H1 (cell line): Measurements from ENCODE around the gene KRT222. TPM values are rescaled to one million over a fixed set of nuclear protein-coding genes. Genes with fewer than 3 reads are reported as not detected.

Source experiments
- CTCF ChIA-PET: fragments of 300-600 bp; sonication (Branson Sonifier 250); formaldehyde crosslinking; loops from one replicate; lab custom pipeline; 2021; ENCODE audit not compliant: partially characterized antibody; lab: Charles Lee
- POLR2A ChIA-PET: fragments of 300-600 bp; sonication (Branson Sonifier 250); formaldehyde crosslinking; loops from one replicate; lab custom pipeline; 2021; ENCODE audit warnings: inconsistent platforms; ENCODE audit not compliant: partially characterized antibody; lab: Charles Lee
- DNase-seq, 2 experiments: peaks; one replicate each; pipeline versions ENCODE4 v3.0.0 to v3.0.0-alpha.2; 2010 to 2022; ENCODE audit warnings: low spot score in 2 of 2, low read depth in 1 of 2, mixed read lengths in 1 of 2
- FAIRE-seq: peaks from 2 replicates; lab custom pipeline; 2011; peaks lifted over from hg19 to GRCh38; lab: Jason Lieb, UNC
- H2AFZ ChIP-seq: 2 replicates; pipeline ENCODE4 v1.8.1; 2012; ENCODE audit warnings: low read length, inconsistent platforms
- H2AK5ac ChIP-seq: 2 replicates; pipeline ENCODE4 v1.6.1; 2013; ENCODE audit warnings: low read depth, low read length
- H2BK120ac ChIP-seq: replicated peaks from 2 replicates; pipeline ENCODE3; 2013; ENCODE audit warnings: low read depth, low read length, inconsistent platforms
- H2BK12ac ChIP-seq: 2 replicates; pipeline ENCODE4 v1.6.1; 2013; ENCODE audit warnings: low read depth, low read length
- H2BK15ac ChIP-seq: 2 replicates; pipeline ENCODE4 v1.6.1; 2013; ENCODE audit warnings: low read length
- H2BK20ac ChIP-seq: 2 replicates; pipeline ENCODE4 v1.6.1; 2013; ENCODE audit warnings: low read length
- H2BK5ac ChIP-seq: 2 replicates; pipeline ENCODE4 v1.6.1; 2013; ENCODE audit warnings: low read depth, low read length
- H3K14ac ChIP-seq: 2 replicates; pipeline ENCODE4 v1.6.1; 2013; ENCODE audit warnings: inconsistent platforms; ENCODE audit not compliant: insufficient read length
- H3K18ac ChIP-seq: 2 replicates; pipeline ENCODE4 v1.6.1; 2013; ENCODE audit warnings: low read length; ENCODE audit errors: extremely low read depth
- H3K23ac ChIP-seq: 2 replicates; pipeline ENCODE4 v1.6.1; 2013; ENCODE audit warnings: inconsistent platforms; ENCODE audit not compliant: insufficient read length
- H3K23me2 ChIP-seq: 2 replicates; pipeline ENCODE4 v1.6.1; 2013; ENCODE audit warnings: low read depth, low read length
- H3K27ac ChIP-seq: 2 replicates; pipeline ENCODE4 v1.6.1; 2011; ENCODE audit warnings: low read depth, low read length, inconsistent platforms
- H3K27me3 ChIP-seq, 4 experiments: replicated peaks in 1 of 4; 1 replicate in 1 of 4; 2 replicates in 3 of 4; pipeline versions ENCODE4 v1.6.1 to v1.8.1; 2011 to 2013; ENCODE audit warnings: low read length in 3 of 4, mild to moderate bottlenecking in 3 of 4, inconsistent platforms in 2 of 4, mixed read lengths in 2 of 4, moderate library complexity in 1 of 4; ENCODE audit not compliant: control insufficient read depth in 3 of 4, insufficient read depth in 3 of 4; ENCODE audit errors: extremely low read depth in 1 of 4
- H3K36me3 ChIP-seq, 4 experiments: 2 replicates each; pipeline versions ENCODE4 v1.6.1 to v1.8.1; 2011 to 2013; ENCODE audit warnings: mild to moderate bottlenecking in 4 of 4, low read length in 3 of 4, moderate library complexity in 2 of 4, control low read depth in 1 of 4, inconsistent platforms in 1 of 4; ENCODE audit not compliant: insufficient read depth in 4 of 4, control insufficient read depth in 2 of 4
- H3K4ac ChIP-seq: replicated peaks from 2 replicates; pipeline ENCODE3; 2013; ENCODE audit warnings: low read length, low read depth, mixed read lengths, inconsistent platforms; ENCODE audit not compliant: insufficient read length
- H3K4me1 ChIP-seq, 4 experiments: replicated peaks in 1 of 4; 1 replicate in 1 of 4; 2 replicates in 3 of 4; pipeline versions ENCODE4 v1.6.1 to v1.8.1; 2011 to 2013; ENCODE audit warnings: low read length in 3 of 4, inconsistent platforms in 2 of 4, mixed read lengths in 1 of 4; ENCODE audit not compliant: insufficient read depth in 4 of 4, control insufficient read depth in 3 of 4
- H3K4me2 ChIP-seq, 2 experiments: 2 replicates each; pipeline versions ENCODE4 v1.6.1 to v1.8.1; 2011 to 2013; ENCODE audit warnings: low read depth in 2 of 2, low read length in 2 of 2, control low read depth in 1 of 2, inconsistent platforms in 1 of 2, mild to moderate bottlenecking in 1 of 2; ENCODE audit not compliant: insufficient read depth in 1 of 2
- H3K4me3 ChIP-seq, 4 experiments: fragments of 200-600, 300-600 bp in 1 of 4; sonication (generic), shearing (Covaris generic), sonication (Bioruptor Twin) in 1 of 4; 2 replicates each; pipeline versions ENCODE4 v1.5.1 to v1.8.1; 2011 to 2016; ENCODE audit warnings: low read length in 4 of 4, low read depth in 3 of 4, control low read depth in 2 of 4, inconsistent platforms in 2 of 4, mild to moderate bottlenecking in 2 of 4, mixed read lengths in 1 of 4, moderate library complexity in 1 of 4; ENCODE audit not compliant: insufficient read depth in 2 of 4; ENCODE audit errors: extremely low read depth in 1 of 4
- H3K56ac ChIP-seq: replicated peaks from 2 replicates; pipeline ENCODE3; 2013; ENCODE audit warnings: low read depth, mild to moderate bottlenecking, mixed read lengths, low read length, inconsistent platforms; ENCODE audit not compliant: insufficient read length
- H3K79me1 ChIP-seq: 2 replicates; pipeline ENCODE4 v1.6.1; 2013; ENCODE audit warnings: low read depth, low read length, control low read depth
- H3K79me2 ChIP-seq, 2 experiments: 2 replicates each; pipeline versions ENCODE4 v1.6.1 to v1.8.1; 2012 to 2013; ENCODE audit warnings: low read length in 2 of 2, mild to moderate bottlenecking in 2 of 2, inconsistent platforms in 1 of 2; ENCODE audit not compliant: insufficient read depth in 2 of 2, control insufficient read depth in 1 of 2
- H3K9ac ChIP-seq, 4 experiments: replicated peaks in 1 of 4; 1 replicate in 1 of 4; 2 replicates in 3 of 4; pipeline versions ENCODE4 v1.6.1 to v1.8.1; 2011 to 2013; ENCODE audit warnings: low read depth in 3 of 4, low read length in 3 of 4, control low read depth in 2 of 4, mild to moderate bottlenecking in 2 of 4, moderate library complexity in 2 of 4, inconsistent platforms in 1 of 4; ENCODE audit errors: extremely low read depth in 1 of 4
- H3K9me3 ChIP-seq, 2 experiments: 2 replicates each; pipeline versions ENCODE4 v1.6.1 to v1.8.1; 2012 to 2013; ENCODE audit warnings: mild to moderate bottlenecking in 2 of 2, moderate library complexity in 2 of 2, control low read depth in 1 of 2, inconsistent platforms in 1 of 2, low read depth in 1 of 2, low read length in 1 of 2, mixed read lengths in 1 of 2; ENCODE audit not compliant: insufficient read depth in 2 of 2
- H4K20me1 ChIP-seq, 2 experiments: replicated peaks in 1 of 2; 2 replicates each; pipeline versions ENCODE3 to v1.8.1; 2011 to 2013; ENCODE audit warnings: inconsistent platforms in 2 of 2, low read length in 2 of 2, mild to moderate bottlenecking in 1 of 2; ENCODE audit not compliant: insufficient read depth in 2 of 2, control insufficient read depth in 1 of 2
- H4K5ac ChIP-seq: 2 replicates; pipeline ENCODE4 v1.6.1; 2013; ENCODE audit warnings: low read length, low read depth, mixed read lengths, inconsistent platforms; ENCODE audit not compliant: insufficient read length
- H4K8ac ChIP-seq: 2 replicates; pipeline ENCODE4 v1.8.0; 2013; ENCODE audit warnings: mild to moderate bottlenecking, moderate library complexity, low read length, inconsistent platforms; ENCODE audit not compliant: insufficient read depth; ENCODE audit errors: extremely low read depth
- H4K91ac ChIP-seq: replicated peaks from 2 replicates; pipeline ENCODE3; 2013; ENCODE audit warnings: low read length, mixed read lengths, inconsistent platforms; ENCODE audit not compliant: insufficient read length
- CREB1 ChIP-seq: IDR thresholded peaks from 2 replicates; pipeline ENCODE4 v1.6.1; 2012; ENCODE audit warnings: inconsistent platforms
- CTBP2 ChIP-seq: IDR thresholded peaks from 2 replicates; pipeline ENCODE4 v1.7.0; 2011; ENCODE audit warnings: borderline replicate concordance, mild to moderate bottlenecking, moderate library complexity, mixed read lengths, low read length; ENCODE audit not compliant: insufficient read depth, insufficient read length
- JUND ChIP-seq: IDR thresholded peaks from 2 replicates; pipeline ENCODE4 v1.6.1; 2011; ENCODE audit warnings: mild to moderate bottlenecking, improper control_type of control experiment, low read length
- MAFK ChIP-seq: IDR thresholded peaks from 2 replicates; pipeline ENCODE4 v1.6.1; 2012; ENCODE audit warnings: low read depth, mild to moderate bottlenecking, improper control_type of control experiment, low read length
- PHF8 ChIP-seq: fragments of 200-600 bp; sonication (generic); conservative IDR thresholded peaks from 2 replicates; pipeline ENCODE4 v1.7.1; 2012; ENCODE audit warnings: low read depth, mild to moderate bottlenecking, inconsistent platforms, low read length, moderate library complexity
- RAD21 ChIP-seq, 2 experiments: IDR thresholded peaks in 1 of 2; conservative IDR thresholded peaks in 1 of 2; 2 replicates each; pipeline ENCODE4 v1.6.1; 2011; ENCODE audit warnings: low read depth in 2 of 2, low read length in 2 of 2, improper control_type of control experiment in 1 of 2, inconsistent platforms in 1 of 2, mild to moderate bottlenecking in 1 of 2, moderate library complexity in 1 of 2
- RBBP5 ChIP-seq: IDR thresholded peaks from 2 replicates; pipeline ENCODE4 v1.7.1; 2012; ENCODE audit warnings: low read depth, mild to moderate bottlenecking, inconsistent platforms, low read length, moderate library complexity, borderline replicate concordance
- RXRA ChIP-seq: IDR thresholded peaks from 2 replicates; pipeline ENCODE4 v1.6.1; 2011; ENCODE audit warnings: low read depth, mild to moderate bottlenecking, low read length, moderate library complexity; ENCODE audit not compliant: insufficient read depth
- SIN3A ChIP-seq, 2 experiments: IDR thresholded peaks in 1 of 2; conservative IDR thresholded peaks in 1 of 2; 2 replicates each; pipeline ENCODE4 v1.6.1; 2011 to 2012; ENCODE audit warnings: low read length in 2 of 2, improper control_type of control experiment in 1 of 2, low read depth in 1 of 2, mild to moderate bottlenecking in 1 of 2
- SP4 ChIP-seq: IDR thresholded peaks from 2 replicates; pipeline ENCODE4 v1.6.1; 2012; ENCODE audit warnings: low read length, inconsistent platforms
- WGBS, 2 experiments: shearing (Covaris generic) in 1 of 2; methylation state at CpG; one replicate each; pipeline versions ENCODE4 v1.1.6 to v1.1.7; 2013 to 2015; ENCODE audit warnings: low lambda C conversion rate in 2 of 2, mixed read lengths in 2 of 2, inconsistent platforms in 1 of 2, low coverage in 1 of 2, missing lambda C conversion rate in 1 of 2; ENCODE audit not compliant: insufficient replicate concordance in 2 of 2, insufficient coverage in 1 of 2, insufficient read length in 1 of 2; ENCODE audit errors: extremely low coverage in 1 of 2, missing lambda C conversion rate in 1 of 2; 5-methylcytosine and 5-hydroxymethylcytosine counted together
- polyA plus RNA-seq, 7 experiments: library from polyadenylated mRNA; depleted of rRNA in 3 of 7; stranded (reverse) in 5 of 7; unstranded in 2 of 7; fragments of >200 nt in 5 of 7; fragments of 200-250 nt in 2 of 7; gene quantifications; 1 replicate in 5 of 7; 2 replicates in 1 of 7; 4 replicates in 1 of 7; pipeline versions ENCODE4 v1.2.1 to v1.2.3, GENCODE V29; 2011 to 2013; ENCODE audit warnings: missing spikeins in 2 of 7, mixed read lengths in 2 of 7
- total RNA-seq: library from RNA; stranded (reverse); fragmentation: NEBNext Ultra II Directional; extraction: Animal tissue kit (Norgen Biotek cat#: 25700); gene quantifications from 2 replicates; pipeline ENCODE4 v1.2.1, GENCODE V29; 2021
- TF ChIP-seq, protein P1 (sequence below): IDR thresholded peaks from 2 replicates; pipeline ENCODE4 v1.6.1; 2011; ENCODE audit warnings: low read depth, mild to moderate bottlenecking, low read length; ENCODE audit not compliant: insufficient read depth
- TF ChIP-seq, protein P2 (sequence below): IDR thresholded peaks from 2 replicates; pipeline ENCODE4 v1.6.1; 2012; ENCODE audit warnings: inconsistent platforms

The KRT222 gene
- total and polyA plus RNA-seq, 2 of the 8 experiments (the other 6 are each of a cell fraction or from before 2014, with no cell fraction given), result 0.08 to 0.61 TPM

DNA sequence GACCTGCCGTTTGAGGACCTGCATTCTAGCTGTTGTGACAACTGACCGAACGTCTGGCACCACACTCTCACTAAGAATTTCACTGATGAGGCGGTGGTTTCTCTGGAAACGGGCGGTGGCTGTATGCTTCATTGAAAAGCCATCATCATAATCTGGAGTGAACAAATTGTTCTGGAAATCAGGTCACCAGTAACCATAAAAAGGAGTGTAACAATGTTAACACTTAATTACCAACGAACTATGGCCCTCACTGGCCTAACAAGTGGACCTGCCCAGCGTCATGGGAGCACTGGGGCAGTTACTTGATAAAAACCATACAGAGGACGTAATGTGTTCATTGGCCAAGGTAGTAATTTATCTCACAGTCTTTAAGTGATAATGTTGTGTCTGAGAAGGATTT is 32.8 kb downstream of the KRT222 start:
- no peak overlapping the region for H3K14ac ChIP-seq
- H2AK5ac ChIP-seq, result no peak overlapping the region
- no peaks in the 10 kb centered on the region for H3K79me2 ChIP-seq
- FAIRE-seq (no peak), DNase-seq (no peak)
- H3K4me3 ChIP-seq, result no peak overlapping the region
- H3K27me3 ChIP-seq, result no peaks in the 10 kb centered on the region
- no peak overlapping the region for H3K27ac ChIP-seq
- no peak overlapping the region for H3K56ac ChIP-seq
- CTCF ChIA-PET, result interaction anchor here (0.6 kb wide), 1 partner anchor 305 kb away, joined by 3 read pairs; no protein-coding TSS in a partner anchor
- no peaks in the 10 kb centered on the region for H3K79me1 ChIP-seq
- H3K18ac ChIP-seq, result no peak overlapping the region
- H3K4ac ChIP-seq, result no peak overlapping the region
- 92% methylated on average over 9 of the region's 9 CpGs; no CpG with 5 or more reads in 1 of the 2 experiments for WGBS, 2 experiments
- POLR2A ChIA-PET, result interaction anchor here (0.9 to 1.4 kb wide), 2 partner anchors 16 to 33 kb away, joined by 3 read pairs; partner anchors contain the start of gene KRT222
- no peak overlapping the region for H2BK15ac ChIP-seq
- H4K20me1 ChIP-seq, result peaks cover 0 to 2% of the 10 kb centered on the region in 2 experiments
- H3K9me3 ChIP-seq, result no peaks in the 10 kb centered on the region
- H2BK12ac ChIP-seq, result no peak overlapping the region
- no peak overlapping the region for H3K23ac ChIP-seq
- H2BK120ac ChIP-seq, result no peak overlapping the region
- no peak overlapping the region for H3K9ac ChIP-seq
- no peak overlapping the region for H3K4me2 ChIP-seq
- no peak overlapping the region for H2AFZ ChIP-seq
- H3K4me1 ChIP-seq, result no peaks in the 10 kb centered on the region
- H2BK20ac ChIP-seq, result no peak overlapping the region
- peaks cover 16 to 88% (median 64%) of the 10 kb centered on the region in 4 experiments for H3K36me3 ChIP-seq
- H3K23me2 ChIP-seq, result no peaks in the 10 kb centered on the region
- H4K8ac ChIP-seq, result no peak overlapping the region
- no peak overlapping the region for H4K91ac ChIP-seq
- H2BK5ac ChIP-seq, result no peak overlapping the region
- H4K5ac ChIP-seq, result no peak overlapping the region
- no peak for TF ChIP-seq SP4
- TF ChIP-seq MAFK, result no peak
- TF ChIP-seq, protein P1, sequence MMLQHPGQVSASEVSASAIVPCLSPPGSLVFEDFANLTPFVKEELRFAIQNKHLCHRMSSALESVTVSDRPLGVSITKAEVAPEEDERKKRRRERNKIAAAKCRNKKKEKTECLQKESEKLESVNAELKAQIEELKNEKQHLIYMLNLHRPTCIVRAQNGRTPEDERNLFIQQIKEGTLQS, result no peak
- TF ChIP-seq RXRA, result no peak
- no peak for TF ChIP-seq RBBP5
- TF ChIP-seq PHF8, result no peak
- no peak for TF ChIP-seq JUND
- TF ChIP-seq, protein P2, sequence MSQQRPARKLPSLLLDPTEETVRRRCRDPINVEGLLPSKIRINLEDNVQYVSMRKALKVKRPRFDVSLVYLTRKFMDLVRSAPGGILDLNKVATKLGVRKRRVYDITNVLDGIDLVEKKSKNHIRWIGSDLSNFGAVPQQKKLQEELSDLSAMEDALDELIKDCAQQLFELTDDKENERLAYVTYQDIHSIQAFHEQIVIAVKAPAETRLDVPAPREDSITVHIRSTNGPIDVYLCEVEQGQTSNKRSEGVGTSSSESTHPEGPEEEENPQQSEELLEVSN, result no peak
- TF ChIP-seq CREB1, result no peak
- TF ChIP-seq CTBP2, result no peak
- no peak for TF ChIP-seq SIN3A (conservative IDR thresholded peaks at IDR 0.05 in 1 of 2, IDR thresholded peaks at IDR 0.05 in 1 of 2; ENCODE audit: low read depth in 1 of 2, low read length in 2 of 2)
- TF ChIP-seq RAD21 (IDR thresholded peaks at IDR 0.05 in 1 of 2, conservative IDR thresholded peaks at IDR 0.05 in 1 of 2; ENCODE audit: low read depth in 2 of 2, low read length in 2 of 2), result no peak
